NCI-H146 treated with DMSO at 0.1 percent for 48 hours (cell line): Measurements from ENCODE around the gene COL4A1.

Experiments used
- DNase-seq: peaks from one replicate; lab custom pipeline; 2025; ENCODE audit not compliant: unreplicated experiment; lab: John Stamatoyannopoulos, UW

The COL4A1 gene

GRCh38 chr13:110138010-110138699 lies 168.8 kb downstream of the COL4A1 start:
- DNase-seq, result peak; percentile 82

DNA sequence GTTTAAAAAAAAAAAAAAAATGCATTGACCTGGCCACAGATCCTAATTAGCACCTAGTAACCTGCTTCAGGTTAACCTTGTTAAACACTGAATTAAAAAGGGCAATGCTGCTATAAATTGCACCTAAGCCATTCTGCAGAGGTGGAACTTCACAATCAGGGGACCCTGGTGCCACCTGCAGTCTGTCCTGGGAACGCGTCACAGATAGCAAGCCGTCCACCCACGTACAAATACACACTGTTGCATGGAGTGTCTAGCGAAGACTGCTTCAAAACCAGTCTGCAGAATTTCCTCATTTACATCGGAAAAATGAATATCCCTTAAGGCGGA lies 169.3 kb downstream of the COL4A1 start:
- DNase-seq, result peak; percentile 79

DNA sequence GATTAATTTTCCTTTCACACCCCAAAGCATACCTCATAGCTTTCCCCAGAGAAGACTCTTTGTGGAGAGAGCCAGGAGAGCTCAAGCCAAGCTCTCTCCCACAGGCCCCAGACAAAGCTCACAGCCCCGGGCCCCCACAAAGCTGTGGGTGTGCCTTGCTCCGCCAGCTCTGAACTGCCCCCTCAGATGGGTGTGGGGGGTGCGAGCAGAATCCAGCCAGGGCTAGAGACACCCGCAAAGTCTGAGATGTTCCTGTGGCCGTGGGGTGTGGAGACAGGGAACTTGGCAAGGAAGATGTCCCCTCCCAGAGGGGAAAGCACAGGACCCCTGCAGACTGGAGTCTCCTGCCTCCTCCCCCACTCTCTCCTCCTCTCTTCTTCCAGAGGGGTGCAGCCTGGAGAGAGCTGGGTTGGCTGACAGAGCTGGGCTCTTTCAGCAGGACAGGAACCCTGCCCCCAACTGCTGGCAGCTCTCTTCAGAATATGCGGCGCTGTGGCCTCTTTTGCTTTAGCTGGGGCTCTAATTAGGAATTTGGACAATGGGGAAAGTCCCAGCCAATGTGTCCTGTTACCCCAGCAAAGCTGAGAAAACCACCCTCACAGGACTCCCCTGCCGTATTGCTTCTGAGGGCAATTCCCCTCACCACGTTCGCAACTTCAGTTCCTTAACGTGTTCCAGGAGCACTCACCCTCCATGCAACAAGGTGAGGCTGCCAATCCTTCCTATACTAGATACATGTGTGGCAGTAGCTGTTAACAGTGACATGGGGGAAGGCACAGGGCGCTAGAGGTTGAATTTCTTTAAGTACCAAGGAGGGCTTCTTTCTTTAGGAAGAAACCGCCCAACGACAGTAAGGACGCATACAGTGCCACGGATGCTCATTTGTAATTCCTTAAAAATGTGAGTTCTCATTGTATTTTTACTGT lies 170.0 kb downstream of the COL4A1 start:
- DNase-seq, result no peak

DNA sequence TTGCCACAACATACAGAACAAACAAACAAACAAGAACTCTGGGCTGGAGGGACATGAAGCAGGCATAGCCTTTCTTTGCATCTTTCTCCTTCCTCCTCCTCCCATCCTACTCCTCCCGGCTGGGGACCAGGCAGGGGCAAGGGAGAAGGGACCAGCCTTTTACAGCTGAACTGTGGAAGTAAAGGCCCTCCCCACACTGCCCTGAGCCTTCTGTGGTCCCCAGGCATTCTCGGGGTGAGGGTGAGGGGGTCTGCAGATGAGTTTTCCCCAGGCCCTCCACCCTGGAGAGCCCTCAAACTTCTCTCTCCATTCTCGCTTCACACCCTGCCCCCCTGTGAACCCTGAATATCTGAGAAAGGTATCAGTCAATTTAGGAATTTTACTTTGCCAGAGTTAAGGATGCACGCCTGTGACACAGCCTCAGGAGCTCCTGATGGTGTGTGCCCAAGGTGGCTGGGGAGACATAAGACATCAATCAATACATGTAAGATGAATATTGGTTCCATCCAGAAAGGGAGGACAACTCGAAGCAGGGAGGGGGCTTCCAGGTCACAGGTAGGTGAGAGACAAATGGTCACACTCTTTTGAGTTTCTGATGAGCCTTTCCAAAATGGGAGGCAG lies 170.9 kb downstream of the COL4A1 start:
- DNase-seq, result no peak

GRCh38 chr13:110134801-110135200 lies 172.2 kb downstream of the COL4A1 start:
- DNase-seq, result peak; percentile 43

GRCh38 chr13:110133425-110134235 lies 173.3 kb downstream of the COL4A1 start:
- DNase-seq, result no peak

GRCh38 chr13:110132225-110132982 lies 174.6 kb downstream of the COL4A1 start:
- DNase-seq, result peak; percentile 94

- no peak for DNase-seq
These were observed 175.5 kb downstream of the COL4A1 start for GRCh38 chr13:110131424-110131823.

DNA sequence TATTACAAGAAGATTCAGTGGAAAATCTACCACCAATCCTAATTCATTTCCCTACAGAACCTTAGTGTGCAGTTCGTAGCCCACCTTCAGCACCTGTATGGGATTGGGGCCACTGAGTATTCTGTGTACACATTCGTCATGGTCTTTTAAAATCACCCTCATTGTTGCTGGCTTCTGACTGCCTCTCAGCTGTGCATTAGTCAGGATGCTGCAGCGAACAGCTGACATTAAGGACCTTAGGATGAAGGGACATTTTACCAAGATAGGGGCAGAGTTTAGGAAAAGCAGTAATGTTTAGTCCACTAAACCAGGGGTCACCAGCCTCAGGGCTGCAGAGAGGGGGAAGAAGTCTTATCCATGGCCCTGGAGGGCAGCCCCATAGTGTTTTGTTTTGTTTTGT lies 176.5 kb downstream of the COL4A1 start:
- no peak for DNase-seq

DNA sequence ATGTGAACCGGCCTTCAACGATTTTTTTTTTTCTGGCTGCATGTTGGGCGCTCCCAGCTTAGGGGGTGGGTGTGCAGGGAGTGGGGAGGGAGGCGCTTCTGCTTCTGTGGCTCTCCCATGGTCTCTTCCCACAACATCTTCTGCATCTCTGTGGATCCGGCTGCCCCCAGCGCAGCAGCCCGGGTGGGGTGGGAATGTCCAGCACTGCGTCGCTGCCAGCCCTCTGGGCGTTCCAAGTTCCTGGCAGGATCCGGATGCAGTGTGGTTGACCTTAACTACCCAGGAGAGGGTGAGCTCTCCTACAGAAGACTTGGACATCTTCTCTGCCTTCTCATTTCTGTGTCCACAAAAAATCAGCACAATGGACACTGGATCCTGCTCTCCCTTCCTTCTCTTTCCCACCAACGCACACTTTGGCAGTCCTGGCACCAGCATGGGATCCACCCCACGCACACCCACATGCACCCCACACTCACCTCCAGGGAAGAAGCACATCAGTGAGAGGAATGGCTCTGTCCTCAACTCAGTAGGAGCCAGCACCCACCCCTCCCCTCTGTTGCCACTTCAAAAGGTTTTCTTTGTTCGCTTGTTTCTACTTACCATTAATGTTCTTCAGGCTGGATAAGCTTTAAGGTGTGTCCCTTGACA lies 177.3 kb downstream of the COL4A1 start:
- DNase-seq, result peak; percentile 43

GRCh38 chr13:110129076-110129475 lies 177.9 kb downstream of the COL4A1 start:
- peak; percentile 59 for DNase-seq

DNA sequence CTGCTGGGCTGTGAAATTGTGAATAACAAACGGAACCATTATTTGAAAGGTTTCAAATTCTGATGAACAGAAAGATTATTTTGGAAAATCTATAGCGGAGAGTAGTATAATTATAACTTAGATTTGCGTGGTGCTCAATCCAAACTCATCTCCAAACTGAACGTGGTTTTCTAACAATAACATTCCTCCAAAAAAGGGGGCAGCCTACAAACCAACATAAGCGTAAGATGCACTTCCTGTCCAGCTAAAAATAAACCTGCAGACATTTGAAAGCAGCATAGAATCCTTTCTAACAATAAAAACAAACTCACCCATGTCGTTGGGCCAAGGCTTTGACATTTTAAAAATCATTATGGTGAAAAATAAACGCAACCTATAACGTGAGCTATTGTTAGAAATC lies 178.4 kb downstream of the COL4A1 start:
- no peak for DNase-seq

DNA sequence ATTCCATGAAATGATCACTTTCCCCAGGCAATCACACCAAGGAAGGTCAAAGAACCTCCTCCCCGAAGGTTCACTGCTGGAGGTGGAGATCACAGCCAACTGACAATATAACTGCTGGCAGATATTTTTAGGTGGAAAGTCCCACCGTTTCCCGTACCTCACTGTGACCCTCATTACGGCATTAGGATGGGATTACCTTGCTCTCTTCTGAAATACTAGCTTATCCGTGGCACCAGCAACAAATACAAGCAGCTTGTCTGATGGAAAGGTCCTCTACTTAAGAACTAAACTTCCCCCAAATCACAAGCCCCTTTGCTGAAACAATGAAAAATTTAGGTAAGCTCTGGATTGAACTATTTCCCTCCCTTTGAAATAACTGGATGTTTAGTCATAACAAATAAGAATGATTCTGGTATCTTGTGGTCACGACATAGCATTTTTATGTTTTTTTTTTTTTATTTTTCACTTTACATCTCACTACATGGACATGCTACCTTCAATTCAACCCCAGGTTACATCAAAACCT lies 178.9 kb downstream of the COL4A1 start:
- no peak for DNase-seq

DNA sequence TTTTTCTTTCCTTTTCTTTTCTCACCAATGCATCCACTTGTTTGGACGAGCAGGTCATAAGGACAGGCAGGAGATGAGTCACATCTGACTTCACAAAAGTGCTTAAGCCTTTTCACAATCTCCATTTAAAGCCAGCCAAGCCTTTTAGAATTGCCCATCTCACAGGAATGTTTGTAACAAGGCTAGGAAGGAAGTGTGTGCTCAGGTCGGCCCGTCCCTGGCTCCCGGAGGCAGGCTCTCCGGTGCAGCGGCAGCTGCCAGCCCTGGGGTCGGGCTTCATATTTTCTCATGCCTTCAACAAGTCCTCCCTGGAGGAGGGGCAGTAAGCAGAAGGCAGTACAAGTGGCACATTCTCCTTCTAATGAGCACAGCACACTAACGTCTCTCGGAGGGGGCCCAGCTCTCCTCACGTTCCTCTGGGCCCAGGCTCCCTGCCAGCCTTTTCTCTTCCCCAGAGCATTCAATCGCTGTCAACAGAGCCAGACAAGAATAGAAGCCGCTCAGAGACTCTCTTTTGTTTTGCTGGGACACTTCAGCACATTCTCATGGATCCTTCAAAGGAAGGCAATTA lies 180.5 kb downstream of the COL4A1 start:
- DNase-seq, result no peak

DNA sequence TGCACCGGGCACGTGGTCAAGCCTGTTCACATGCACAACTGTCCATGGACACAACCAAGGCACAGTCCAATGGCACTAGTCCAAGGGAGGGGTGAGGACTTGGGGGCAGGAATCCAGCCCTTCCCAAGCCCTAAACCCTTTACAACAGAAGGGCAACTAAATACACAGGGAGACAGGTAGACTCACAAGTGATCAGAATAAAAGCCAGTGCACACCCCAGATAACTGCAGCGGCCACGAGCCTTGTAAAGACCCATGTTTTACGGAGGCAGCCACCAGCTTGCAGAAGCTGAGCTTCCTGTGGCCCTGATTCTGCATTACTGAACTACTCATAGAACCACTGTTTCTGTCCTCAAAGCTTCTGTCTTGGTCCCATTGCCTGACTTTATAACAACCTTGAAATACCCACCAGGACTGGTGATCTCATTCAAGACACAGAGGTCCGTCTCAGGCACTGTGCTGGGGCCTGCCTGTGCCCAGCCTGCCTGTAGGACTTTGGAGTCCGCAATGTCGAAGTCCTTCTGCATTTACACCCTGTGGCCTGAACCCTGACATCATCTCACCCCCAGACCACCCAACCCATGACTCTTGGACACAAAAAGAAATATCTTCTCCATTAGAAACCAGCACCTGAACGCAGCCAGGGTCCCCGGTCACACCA lies 181.2 kb downstream of the COL4A1 start:
- DNase-seq, result no peak

- DNase-seq, result peak; percentile 82
These were observed 181.8 kb downstream of the COL4A1 start for GRCh38 chr13:110125157-110125556.

GRCh38 chr13:110124201-110124940 lies 182.6 kb downstream of the COL4A1 start:
- DNase-seq, result peak; percentile 31
